ENCODE measurements around the gene DNAH3.

- TF ChIP-seq EZH2phosphoT487 (IDR thresholded peaks at IDR 0.05; ENCODE audit: low read length) (no peak), CTCF (IDR thresholded peaks at IDR 0.05; ENCODE audit: low read length) (no peak), EZH2 (optimal IDR thresholded peaks at IDR 0.05; ENCODE audit: low read depth, low read length) (no peak)
Observed at GRCh38 chr16:21172650-21173049, 22.0 kb upstream of the DNAH3 start.
